ENCODE data around the gene TIMM10B. TPM values are rescaled to one million over a fixed set of nuclear protein-coding genes. Genes with fewer than 3 reads are reported as not detected.
A peak's percentile ranks its signal among the peaks of the same experiment; 100 is the strongest.

Gene TIMM10B
- total and polyA plus RNA-seq, 2 donors (not counting 1 experiment from before 2014, with no cell fraction given) = 42.9 to 62.1 TPM

DNA sequence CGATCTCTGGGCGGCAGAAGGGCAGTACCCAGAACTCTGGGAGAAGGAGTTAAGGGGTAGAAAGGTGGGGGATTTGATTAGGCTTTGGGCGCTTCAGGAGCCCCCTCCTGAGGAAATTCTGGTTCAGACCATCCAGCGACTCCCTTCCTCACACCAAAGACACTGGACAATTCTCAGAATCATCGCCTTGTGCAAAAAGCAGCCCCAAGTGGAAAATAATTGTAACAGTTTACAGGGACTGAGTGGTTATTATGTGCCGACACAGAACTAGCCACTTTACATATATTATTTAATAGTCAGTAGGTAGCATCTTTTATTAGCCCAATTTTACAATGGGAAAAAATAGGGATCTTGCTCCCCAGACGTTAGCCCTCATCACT lies 6.9 kb upstream of the TIMM10B start:
- ChIA-PET POLR2A (interaction anchor here (1.4 kb wide), 1 partner anchor 85 kb away, joined by 4 read pairs; the partner anchor contains the start of gene SMPD1), CTCF (interaction anchor here (1.2 to 2.8 kb wide), 2 partner anchors 30 to 52 kb away, joined by 4 to 9 read pairs; no protein-coding TSS in a partner anchor)
- Histone ChIP-seq H3K27ac (ENCODE audit: low read length in 2 of 2) (peak overlapping the region; percentile 72 to 76), H3K4me3 (ENCODE audit: control extremely low read depth in 1 of 5, extremely low read depth in 1 of 5, insufficient read depth in 1 of 5, low read depth in 2 of 5, low read length in 4 of 5) (peak overlapping the region in 4 of 5 experiments; percentile 46 to 82 (median 74)), H3K4me2 (replicated peaks; ENCODE audit: low read depth, low read length, poor library complexity, severe bottlenecking) (peak overlapping the region; percentile 90), H3K4me1 (ENCODE audit: control insufficient read depth in 2 of 2, insufficient read depth in 2 of 2, low read length in 2 of 2) (peaks cover 8 to 15% of the 10 kb centered on the region in 2 donors), H3K9me3 (ENCODE audit: control extremely low read depth in 1 of 3, control insufficient read depth in 2 of 3, insufficient read depth in 1 of 3, low read length in 2 of 3) (no peaks in the 10 kb centered on the region), H3K27me3 (replicated peaks in 1 of 4; ENCODE audit: control extremely low read depth in 1 of 4, control insufficient read depth in 3 of 4, insufficient read depth in 4 of 4, low read length in 3 of 4) (peaks cover 0 to 5% (median 0%) of the 10 kb centered on the region in 4 experiments), H4K20me1 (ENCODE audit: control insufficient read depth, insufficient read depth, low read length, poor library complexity, severe bottlenecking) (no peaks in the 10 kb centered on the region), H3K36me3 (replicated peaks in 1 of 2; ENCODE audit: control extremely low read depth in 1 of 2, control insufficient read depth in 1 of 2, extremely low read depth in 1 of 2, insufficient read depth in 2 of 2, low read length in 1 of 2) (peaks cover 0 to 17% of the 10 kb centered on the region in 2 experiments), H3K79me2 (ENCODE audit: control insufficient read depth, insufficient read depth, low read length) (no peaks in the 10 kb centered on the region), H2AFZ (ENCODE audit: insufficient read depth, low read depth, low read length, poor library complexity, severe bottlenecking) (peak overlapping the region; percentile 86), H3K9ac (ENCODE audit: low read length) (peak overlapping the region; percentile 66)
- DNase-seq (no peak), ATAC-seq (ENCODE audit: low read depth) (no peak)
- H3K4me3 Mint-ChIP-seq = peak overlapping the region; percentile 82
- 59% methylated on average over 3 of the region's 7 CpGs for WGBS (ENCODE audit: insufficient coverage)
- H3K9me3 Mint-ChIP-seq (ENCODE audit: insufficient read depth) = no peaks in the 10 kb centered on the region
- H3K27ac Mint-ChIP-seq = peak overlapping the region; percentile 80
- no peak for TF ChIP-seq EZH2 (IDR thresholded peaks at IDR 0.05; ENCODE audit: borderline replicate concordance, insufficient read depth, low read depth, low read length, poor library complexity, severe bottlenecking)
- TF ChIP-seq, protein P1, sequence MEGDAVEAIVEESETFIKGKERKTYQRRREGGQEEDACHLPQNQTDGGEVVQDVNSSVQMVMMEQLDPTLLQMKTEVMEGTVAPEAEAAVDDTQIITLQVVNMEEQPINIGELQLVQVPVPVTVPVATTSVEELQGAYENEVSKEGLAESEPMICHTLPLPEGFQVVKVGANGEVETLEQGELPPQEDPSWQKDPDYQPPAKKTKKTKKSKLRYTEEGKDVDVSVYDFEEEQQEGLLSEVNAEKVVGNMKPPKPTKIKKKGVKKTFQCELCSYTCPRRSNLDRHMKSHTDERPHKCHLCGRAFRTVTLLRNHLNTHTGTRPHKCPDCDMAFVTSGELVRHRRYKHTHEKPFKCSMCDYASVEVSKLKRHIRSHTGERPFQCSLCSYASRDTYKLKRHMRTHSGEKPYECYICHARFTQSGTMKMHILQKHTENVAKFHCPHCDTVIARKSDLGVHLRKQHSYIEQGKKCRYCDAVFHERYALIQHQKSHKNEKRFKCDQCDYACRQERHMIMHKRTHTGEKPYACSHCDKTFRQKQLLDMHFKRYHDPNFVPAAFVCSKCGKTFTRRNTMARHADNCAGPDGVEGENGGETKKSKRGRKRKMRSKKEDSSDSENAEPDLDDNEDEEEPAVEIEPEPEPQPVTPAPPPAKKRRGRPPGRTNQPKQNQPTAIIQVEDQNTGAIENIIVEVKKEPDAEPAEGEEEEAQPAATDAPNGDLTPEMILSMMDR (IDR thresholded peaks at IDR 0.05) = no peak
- peaks cover 24% of the 10 kb centered on the region for H3K4me1 Mint-ChIP-seq
- H3K27me3 Mint-ChIP-seq = no peaks in the 10 kb centered on the region
- intact Hi-C loops (cut with micrococcal nuclease) = no loop called here

DNA sequence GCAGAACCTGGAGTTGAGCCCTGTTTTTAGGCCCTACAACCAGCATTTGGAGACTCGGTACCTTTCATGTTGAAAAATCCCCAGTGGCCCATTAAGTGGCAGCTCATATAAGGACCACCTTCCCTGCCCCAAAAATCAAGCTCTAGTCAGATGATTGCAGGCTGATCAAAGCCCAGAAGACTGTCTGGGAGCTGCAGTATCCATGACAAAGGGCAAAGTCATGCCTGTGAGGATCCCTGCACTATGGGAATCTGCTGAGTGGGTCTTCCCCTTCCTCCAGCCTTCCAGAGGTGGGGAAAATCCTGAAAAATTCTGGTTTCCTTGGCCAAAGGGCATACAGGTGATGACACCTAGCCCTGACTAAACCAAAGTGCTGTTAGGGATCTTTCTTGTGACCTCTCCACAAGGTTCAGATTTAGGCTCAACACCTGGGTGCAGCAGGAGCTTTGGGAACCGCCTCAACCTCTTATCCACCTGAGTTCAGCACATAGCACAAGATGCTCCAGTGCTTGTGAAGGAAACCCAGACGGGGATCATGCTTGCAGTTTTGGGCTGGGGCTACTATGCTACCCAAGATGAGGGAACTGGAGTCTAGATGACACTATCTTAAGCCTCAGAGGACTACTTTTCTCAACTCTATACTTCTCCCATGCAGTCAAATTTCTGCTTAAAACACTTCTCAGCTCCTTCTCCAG lies 6.3 kb upstream of the TIMM10B start:
- H3K9me3 Mint-ChIP-seq (ENCODE audit: insufficient read depth) = no peaks in the 10 kb centered on the region
- no peak for TF ChIP-seq EZH2 (IDR thresholded peaks at IDR 0.05; ENCODE audit: borderline replicate concordance, insufficient read depth, low read depth, low read length, poor library complexity, severe bottlenecking)
- TF ChIP-seq, protein P1 (IDR thresholded peaks at IDR 0.05) = no peak
- H3K4me3 Mint-ChIP-seq = peak overlapping the region; percentile 82
- POLR2A ChIA-PET = interaction anchor here (1.4 kb wide), 1 partner anchor 85 kb away, joined by 4 read pairs; the partner anchor contains the start of gene SMPD1
- peaks cover 0 to 5% (median 0%) of the 10 kb centered on the region in 4 experiments for H3K27me3 ChIP-seq (replicated peaks in 1 of 4; ENCODE audit: control extremely low read depth in 1 of 4, control insufficient read depth in 3 of 4, insufficient read depth in 4 of 4, low read length in 3 of 4)
- H3K27ac ChIP-seq (ENCODE audit: low read length in 2 of 2) = peak overlapping the region; percentile 20 to 76
- 76% methylated on average over 3 of the region's 3 CpGs for WGBS (ENCODE audit: insufficient coverage)
- no peak overlapping the region for H3K9ac ChIP-seq (ENCODE audit: low read length)
- H4K20me1 ChIP-seq (ENCODE audit: control insufficient read depth, insufficient read depth, low read length, poor library complexity, severe bottlenecking) = no peaks in the 10 kb centered on the region
- no peak overlapping the region for H3K4me2 ChIP-seq (replicated peaks; ENCODE audit: low read depth, low read length, poor library complexity, severe bottlenecking)
- intact Hi-C loops (cut with micrococcal nuclease) = no loop called here
- DNase-seq (peak; percentile 32), ATAC-seq (ENCODE audit: low read depth) (no peak)
- no peaks in the 10 kb centered on the region for H3K27me3 Mint-ChIP-seq
- H3K4me3 ChIP-seq (ENCODE audit: control extremely low read depth in 1 of 5, extremely low read depth in 1 of 5, insufficient read depth in 1 of 5, low read depth in 2 of 5, low read length in 4 of 5) = no peak overlapping the region
- no peaks in the 10 kb centered on the region for H3K9me3 ChIP-seq (ENCODE audit: control extremely low read depth in 1 of 3, control insufficient read depth in 2 of 3, insufficient read depth in 1 of 3, low read length in 2 of 3)
- peak overlapping the region; percentile 81 for H3K27ac Mint-ChIP-seq
- H3K4me1 ChIP-seq (ENCODE audit: control insufficient read depth in 2 of 2, insufficient read depth in 2 of 2, low read length in 2 of 2) = peaks cover 8 to 17% of the 10 kb centered on the region in 2 donors
- CTCF ChIA-PET = interaction anchor here (1.2 to 2.8 kb wide), 4 partner anchors 10 to 96 kb away, joined by 3 to 9 read pairs (median 5); no protein-coding TSS in a partner anchor
- H3K79me2 ChIP-seq (ENCODE audit: control insufficient read depth, insufficient read depth, low read length) = peaks cover 4% of the 10 kb centered on the region
- H3K36me3 ChIP-seq (replicated peaks in 1 of 2; ENCODE audit: control extremely low read depth in 1 of 2, control insufficient read depth in 1 of 2, extremely low read depth in 1 of 2, insufficient read depth in 2 of 2, low read length in 1 of 2) = peaks cover 0 to 17% of the 10 kb centered on the region in 2 experiments
- H2AFZ ChIP-seq (ENCODE audit: insufficient read depth, low read depth, low read length, poor library complexity, severe bottlenecking) = no peak overlapping the region
- H3K4me1 Mint-ChIP-seq = peaks cover 27% of the 10 kb centered on the region

All from B cell (primary cell).